Lower lobe of right lung (tissue), 2 donors: Measurements from ENCODE around the gene LIMS2. TPM values are rescaled to one million over a fixed set of nuclear protein-coding genes. Genes with fewer than 3 reads are reported as not detected.

Source experiments
- ATAC-seq, 2 donors: fragments of 200-7000 bp; cut with Tn5 transposase; one replicate each; pipeline ENCODE4 v1.9.1; 2020 to 2022; ENCODE audit warnings: mild to moderate bottlenecking in 2 of 2, moderate library complexity in 2 of 2
- DNase-seq: peaks from one replicate; pipeline ENCODE4 v3.0.0-alpha.2; 2020
- H3K27ac ChIP-seq: fragments of 200-600 bp; one replicate; pipeline ENCODE4 v1.8.0; 2022
- H3K27me3 ChIP-seq: fragments of 200-600 bp; one replicate; pipeline ENCODE4 v1.8.0; 2022; ENCODE audit warnings: low read depth
- H3K36me3 ChIP-seq: fragments of 200-600 bp; one replicate; pipeline ENCODE4 v1.8.0; 2022; ENCODE audit warnings: mild to moderate bottlenecking
- H3K4me1 ChIP-seq: fragments of 200-600 bp; one replicate; pipeline ENCODE4 v1.8.0; 2022
- H3K4me3 ChIP-seq: fragments of 200-600 bp; one replicate; pipeline ENCODE4 v1.8.0; 2022; ENCODE audit warnings: mild to moderate bottlenecking
- H3K9me3 ChIP-seq: fragments of 200-600 bp; one replicate; pipeline ENCODE4 v1.8.0; 2022
- intact Hi-C: fragments of 100-400 bp; cut with DNase I; formaldehyde crosslinking; loops from one replicate; pipeline ENCODE4 v1.11.0; 2022
- total RNA-seq: library from RNA; stranded (reverse); fragmentation: NEBNext Ultra II Directional; extraction: Animal tissue kit (Norgen Biotek cat#: 25700); gene quantifications from one replicate; pipeline ENCODE4 v1.2.1, GENCODE V29; 2021
- TF ChIP-seq, protein P1 (sequence below): fragments of 200-600 bp; IDR thresholded peaks from one replicate; pipeline ENCODE4 v1.8.0; 2022; ENCODE audit warnings: antibody characterized with exemption, mild to moderate bottlenecking
- donor health status: DM: no; HTN: yes; CAD: no; lungs with severe emphysema.

The LIMS2 gene
- total RNA-seq, 1 donor from 2014 or later: 148 TPM

DNA sequence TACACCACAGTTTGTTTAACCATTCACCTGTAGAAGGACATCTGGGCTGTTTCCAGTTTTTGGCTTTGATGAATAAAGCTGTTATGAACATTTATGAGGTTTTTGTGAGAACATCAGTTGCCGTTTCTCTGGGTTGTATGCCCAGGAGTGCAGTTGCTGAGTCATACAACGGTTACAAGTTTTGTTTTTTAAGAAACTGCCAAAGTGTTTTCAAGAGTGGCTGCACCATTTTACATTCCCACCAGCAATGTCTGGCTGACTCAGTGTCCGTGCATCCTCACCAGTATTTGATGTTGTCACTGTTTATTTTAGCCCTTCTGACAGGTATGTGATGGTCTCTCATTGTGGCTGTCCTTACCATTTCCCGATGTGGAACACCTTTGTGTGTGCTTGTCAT is 77.3 kb downstream of the LIMS2 start:
- H3K4me3 ChIP-seq: no peak overlapping the region
- H3K4me1 ChIP-seq: no peaks in the 10 kb centered on the region
- no peaks in the 10 kb centered on the region for H3K9me3 ChIP-seq
- intact Hi-C loops: no loop called here
- TF ChIP-seq, protein P1, sequence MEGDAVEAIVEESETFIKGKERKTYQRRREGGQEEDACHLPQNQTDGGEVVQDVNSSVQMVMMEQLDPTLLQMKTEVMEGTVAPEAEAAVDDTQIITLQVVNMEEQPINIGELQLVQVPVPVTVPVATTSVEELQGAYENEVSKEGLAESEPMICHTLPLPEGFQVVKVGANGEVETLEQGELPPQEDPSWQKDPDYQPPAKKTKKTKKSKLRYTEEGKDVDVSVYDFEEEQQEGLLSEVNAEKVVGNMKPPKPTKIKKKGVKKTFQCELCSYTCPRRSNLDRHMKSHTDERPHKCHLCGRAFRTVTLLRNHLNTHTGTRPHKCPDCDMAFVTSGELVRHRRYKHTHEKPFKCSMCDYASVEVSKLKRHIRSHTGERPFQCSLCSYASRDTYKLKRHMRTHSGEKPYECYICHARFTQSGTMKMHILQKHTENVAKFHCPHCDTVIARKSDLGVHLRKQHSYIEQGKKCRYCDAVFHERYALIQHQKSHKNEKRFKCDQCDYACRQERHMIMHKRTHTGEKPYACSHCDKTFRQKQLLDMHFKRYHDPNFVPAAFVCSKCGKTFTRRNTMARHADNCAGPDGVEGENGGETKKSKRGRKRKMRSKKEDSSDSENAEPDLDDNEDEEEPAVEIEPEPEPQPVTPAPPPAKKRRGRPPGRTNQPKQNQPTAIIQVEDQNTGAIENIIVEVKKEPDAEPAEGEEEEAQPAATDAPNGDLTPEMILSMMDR: no peak
- ATAC-seq (no peak), DNase-seq (no peak)
- no peak overlapping the region for H3K27ac ChIP-seq
- no peaks in the 10 kb centered on the region for H3K27me3 ChIP-seq
- no peaks in the 10 kb centered on the region for H3K36me3 ChIP-seq

DNA sequence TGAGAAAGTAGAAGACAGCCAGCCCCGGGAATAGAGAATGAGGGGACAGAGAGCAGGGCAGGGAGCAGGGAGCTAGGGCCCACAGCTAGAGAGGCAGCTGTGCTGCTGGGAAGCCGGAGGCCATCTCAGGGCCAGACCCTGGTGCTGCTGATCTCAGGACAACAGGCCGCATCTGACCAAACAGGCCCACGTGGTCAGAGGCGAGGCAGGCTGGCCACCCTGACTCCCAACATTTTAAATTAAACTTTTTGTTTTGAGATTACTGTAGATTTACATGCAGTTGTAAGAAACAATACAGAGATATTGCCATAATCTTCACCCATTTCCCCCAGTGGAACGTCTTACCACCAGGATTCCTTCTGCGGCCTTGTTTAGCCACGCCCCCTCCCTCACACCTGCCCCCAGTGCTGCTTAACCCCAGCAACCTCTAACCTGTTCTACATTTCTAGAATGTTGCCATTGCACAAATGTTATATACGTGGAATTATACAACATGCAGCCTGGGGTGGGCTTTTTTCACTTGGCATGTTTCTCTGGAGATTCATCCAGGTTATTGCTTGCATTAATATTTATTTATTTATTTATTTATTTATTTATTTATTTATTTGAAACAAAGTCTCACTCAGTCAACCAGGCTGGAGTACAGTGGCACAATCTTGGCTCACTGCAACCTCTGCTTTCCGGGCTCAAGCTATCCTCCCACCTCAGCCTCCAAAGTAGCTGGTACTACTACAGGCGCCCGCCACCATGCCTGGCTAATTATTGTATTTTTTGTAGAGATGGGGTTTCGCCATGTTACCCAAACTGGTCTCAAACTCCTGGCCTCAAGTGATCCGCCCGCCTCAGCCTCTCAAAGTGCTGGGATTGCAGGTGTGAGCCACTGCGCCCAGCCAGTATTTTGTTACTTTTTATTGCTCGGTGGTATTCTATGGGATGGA is 78.0 kb downstream of the LIMS2 start:
- no peaks in the 10 kb centered on the region for H3K9me3 ChIP-seq
- no peaks in the 10 kb centered on the region for H3K36me3 ChIP-seq
- no peaks in the 10 kb centered on the region for H3K4me1 ChIP-seq
- no peak overlapping the region for H3K27ac ChIP-seq
- intact Hi-C loops: no loop called here
- no peak overlapping the region for H3K4me3 ChIP-seq
- TF ChIP-seq, protein P1: no peak
- H3K27me3 ChIP-seq: no peaks in the 10 kb centered on the region
- DNase-seq: no peak
- no peak for ATAC-seq

DNA sequence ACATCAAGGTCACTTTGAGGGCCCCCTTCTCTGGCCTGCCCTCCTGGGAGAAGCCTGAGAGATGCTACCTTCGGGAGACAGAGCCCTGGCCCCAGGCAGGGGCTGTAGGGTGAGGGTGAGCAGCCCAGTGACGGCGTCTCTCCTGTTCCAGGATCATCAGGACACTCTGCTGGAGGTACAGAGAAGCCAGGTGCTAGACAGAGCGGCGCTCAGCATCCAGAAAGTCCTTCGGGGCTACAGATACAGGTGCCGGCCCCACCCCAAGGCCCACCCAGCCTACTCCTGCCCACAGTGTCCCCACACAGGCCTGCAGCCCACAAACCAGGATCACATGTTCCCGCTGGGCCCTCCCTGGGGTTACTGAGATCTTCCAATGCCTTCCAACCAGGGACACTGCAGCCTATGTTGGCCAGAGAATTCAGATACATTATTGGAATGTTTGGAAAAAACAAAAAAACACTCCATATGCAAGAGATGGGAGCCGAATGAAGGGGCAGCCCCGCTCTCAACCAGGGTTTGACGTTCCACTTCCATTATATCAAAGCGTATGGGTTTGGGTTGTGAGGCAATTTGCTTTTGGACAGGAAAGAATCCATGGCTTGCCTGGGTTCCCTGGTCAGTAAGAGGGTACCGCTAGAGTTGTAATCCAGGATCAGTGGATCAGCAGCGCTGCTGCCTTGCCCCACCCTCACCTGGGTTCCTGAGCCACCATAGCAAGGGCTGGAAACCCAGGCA is 78.9 kb downstream of the LIMS2 start:
- DNase-seq (no peak), ATAC-seq (no peak)
- H3K27me3 ChIP-seq: no peaks in the 10 kb centered on the region
- no peak overlapping the region for H3K27ac ChIP-seq
- no peaks in the 10 kb centered on the region for H3K9me3 ChIP-seq
- intact Hi-C loops: no loop called here
- no peaks in the 10 kb centered on the region for H3K36me3 ChIP-seq
- TF ChIP-seq, protein P1: no peak
- H3K4me3 ChIP-seq: no peak overlapping the region
- no peaks in the 10 kb centered on the region for H3K4me1 ChIP-seq

DNA sequence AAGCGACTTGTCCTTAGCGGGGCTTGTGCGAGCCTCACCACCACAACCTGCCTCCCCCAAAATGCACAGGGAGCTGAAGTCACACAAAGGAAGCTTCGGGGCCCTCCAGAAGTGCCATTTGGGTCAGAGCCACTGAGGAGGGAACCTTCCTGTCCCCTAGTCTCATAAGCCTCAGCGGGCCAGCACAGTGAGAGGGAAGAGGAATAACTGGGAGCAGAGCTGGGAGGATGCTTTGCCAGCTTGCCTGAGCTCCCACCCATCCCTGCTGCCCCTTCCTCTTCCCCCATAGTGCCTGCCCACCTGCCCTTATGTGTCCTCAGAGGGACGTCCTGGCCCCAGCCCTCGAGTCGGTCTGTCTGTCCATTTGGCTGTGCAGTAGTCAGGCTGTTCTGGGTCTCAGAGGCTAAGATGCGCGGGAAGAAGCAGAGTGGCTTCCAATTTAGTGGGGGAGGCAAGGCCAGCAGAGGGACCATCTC is 81.2 kb downstream of the LIMS2 start:
- Histone ChIP-seq H3K4me1 (no peaks in the 10 kb centered on the region), H3K9me3 (no peaks in the 10 kb centered on the region), H3K27me3 (no peaks in the 10 kb centered on the region), H3K36me3 (no peaks in the 10 kb centered on the region), H3K27ac (no peak overlapping the region), H3K4me3 (no peak overlapping the region)
- TF ChIP-seq, protein P1: no peak
- intact Hi-C loops: no loop called here
- ATAC-seq (no peak), DNase-seq (no peak)

DNA sequence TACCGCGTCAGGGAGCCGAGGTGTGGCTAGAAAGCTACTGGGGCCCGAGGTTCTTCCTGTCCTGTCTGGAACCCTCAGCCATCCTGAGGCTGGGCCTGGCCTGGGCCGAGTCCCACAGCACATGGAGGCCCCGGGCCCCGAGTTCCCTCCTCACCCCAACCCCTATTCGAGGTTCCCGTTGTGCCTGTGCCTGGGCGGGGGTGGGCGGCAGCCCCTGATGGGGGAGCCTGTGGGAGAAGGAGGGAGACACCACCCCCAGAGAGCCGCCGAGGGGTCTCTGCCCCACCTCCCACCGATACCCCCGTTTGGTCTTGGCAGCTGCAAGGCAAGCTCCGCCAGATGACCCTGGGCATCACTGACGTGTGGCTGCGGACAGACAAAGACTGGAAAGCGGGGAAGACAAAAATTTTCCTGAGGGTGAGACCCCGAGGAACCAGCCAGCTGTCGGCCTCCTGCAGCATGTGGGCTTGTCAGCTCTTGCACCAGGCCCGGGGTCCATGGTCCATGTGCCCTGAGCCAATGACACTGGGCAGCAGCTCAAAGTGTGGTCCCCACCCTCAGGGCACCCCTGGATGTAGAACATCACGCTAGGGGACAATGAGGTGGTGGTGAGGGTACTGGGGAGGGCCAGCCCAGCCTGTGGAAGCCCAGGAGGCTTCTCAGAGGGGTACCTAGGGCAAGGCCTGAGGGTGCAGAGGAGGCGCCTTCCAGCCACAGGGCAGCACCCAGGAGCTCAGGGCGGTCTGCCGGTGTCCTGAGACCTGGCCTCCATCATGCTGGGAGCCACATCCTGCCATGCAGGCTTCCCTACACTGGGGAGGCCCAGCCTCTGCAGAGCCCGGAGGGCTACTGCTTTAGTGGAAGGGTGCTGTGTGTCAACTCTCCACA is 81.9 kb downstream of the LIMS2 start:
- no peaks in the 10 kb centered on the region for H3K4me1 ChIP-seq
- no peak overlapping the region for H3K4me3 ChIP-seq
- H3K27me3 ChIP-seq: no peaks in the 10 kb centered on the region
- ATAC-seq (no peak), DNase-seq (no peak)
- no peak overlapping the region for H3K27ac ChIP-seq
- intact Hi-C loops: no loop called here
- H3K9me3 ChIP-seq: no peaks in the 10 kb centered on the region
- no peaks in the 10 kb centered on the region for H3K36me3 ChIP-seq
- TF ChIP-seq, protein P1: no peak
